Tibial artery (tissue), 4 donors: ENCODE data around the gene KRT36.

Source experiments
- DNase-seq, 2 donors: peaks; one replicate each; pipeline ENCODE4 v3.0.0-alpha.2; 2019
- H3K27ac ChIP-seq, 2 donors: fragments of 200-600 bp; sonication (generic) in 1 of 2; 1 replicate in 1 of 2; 2 replicates in 1 of 2; pipeline ENCODE4 v1.5.1; 2018 to 2019; ENCODE audit warnings: mild to moderate bottlenecking in 1 of 2
- H3K27me3 ChIP-seq, 2 donors: fragments of 200-600 bp; sonication (generic) in 1 of 2; one replicate each; pipeline versions ENCODE4 v1.5.1 to v1.6.0; 2016 to 2019
- H3K36me3 ChIP-seq, 3 donors: fragments of 200-600 bp; sonication (generic) in 2 of 3; one replicate each; pipeline ENCODE4 v1.5.1; 2016 to 2019; ENCODE audit warnings: mild to moderate bottlenecking in 2 of 3
- H3K4me1 ChIP-seq, 4 donors: fragments of 200-600 bp; sonication (generic) in 2 of 4; 1 replicate in 3 of 4; 2 replicates in 1 of 4; pipeline ENCODE4 v1.5.1; 2016 to 2019
- H3K4me3 ChIP-seq, 2 donors: fragments of 200-600 bp; sonication (generic) in 1 of 2; 1 replicate in 1 of 2; 2 replicates in 1 of 2; pipeline ENCODE4 v1.5.1; 2018 to 2019; ENCODE audit warnings: mild to moderate bottlenecking in 2 of 2
- H3K9me3 ChIP-seq, 3 donors: fragments of 200-600 bp; sonication (generic) in 1 of 3; one replicate each; pipeline ENCODE4 v1.5.1; 2016 to 2019
- intact Hi-C: fragments of 100-400 bp; cut with DNase I; formaldehyde crosslinking; loops from one replicate; pipeline ENCODE4 v1.15.0; 2023; ENCODE audit warnings: low total_unique reads
- TF ChIP-seq, protein P1 (sequence below), 2 experiments: fragments of 200-600 bp in 1 of 2; fragments of 450-650 bp in 1 of 2; IDR thresholded peaks; one replicate each; pipeline ENCODE4 v1.5.1; 2017 to 2019; ENCODE audit warnings: antibody characterized with exemption in 2 of 2, mild to moderate bottlenecking in 1 of 2, moderate library complexity in 1 of 2

Gene KRT36

DNA sequence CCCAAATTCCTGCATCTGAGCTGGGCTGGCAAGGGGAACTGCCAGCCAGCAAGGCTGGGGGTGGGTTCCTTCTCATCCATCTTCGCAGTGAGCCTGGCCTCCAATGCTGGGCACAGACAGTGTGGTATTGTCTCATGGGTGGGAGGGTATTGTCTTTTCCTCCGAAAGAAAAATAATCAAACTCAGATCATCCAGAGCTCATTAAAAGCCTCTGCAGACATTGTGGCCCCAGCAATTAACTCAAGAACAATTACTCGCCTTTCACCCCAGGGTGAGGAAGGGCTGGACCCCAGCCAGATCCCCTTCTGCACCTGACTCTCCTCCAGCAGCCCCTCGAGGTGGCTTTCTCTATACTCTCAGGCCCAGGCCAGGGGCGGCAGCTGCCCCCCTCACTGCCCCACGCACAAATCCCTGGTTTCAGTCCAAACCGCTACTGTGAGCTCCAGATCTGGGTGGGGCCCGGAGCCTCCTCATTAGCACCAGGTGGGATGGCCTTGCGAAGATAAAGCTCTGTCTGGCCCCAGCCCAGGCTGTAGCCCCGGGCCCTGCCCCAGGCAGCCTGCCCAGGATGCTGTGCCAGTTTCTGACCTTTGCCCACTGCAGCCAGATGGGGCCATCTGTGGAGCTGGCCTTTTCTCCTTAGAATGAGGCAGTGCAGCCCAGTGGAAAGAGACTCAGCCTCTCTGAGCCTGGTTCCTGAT, 31.3 kb upstream of the KRT36 start:
- Histone ChIP-seq H3K4me3 (no peak overlapping the region), H3K4me1 (peaks cover 0 to 16% (median 0%) of the 10 kb centered on the region in 4 donors), H3K27me3 (peaks cover 0 to 33% of the 10 kb centered on the region in 2 donors), H3K36me3 (peaks cover 0 to 7% (median 0%) of the 10 kb centered on the region in 3 donors), H3K27ac (no peak overlapping the region), H3K9me3 (no peaks in the 10 kb centered on the region)
- TF ChIP-seq, protein P1, sequence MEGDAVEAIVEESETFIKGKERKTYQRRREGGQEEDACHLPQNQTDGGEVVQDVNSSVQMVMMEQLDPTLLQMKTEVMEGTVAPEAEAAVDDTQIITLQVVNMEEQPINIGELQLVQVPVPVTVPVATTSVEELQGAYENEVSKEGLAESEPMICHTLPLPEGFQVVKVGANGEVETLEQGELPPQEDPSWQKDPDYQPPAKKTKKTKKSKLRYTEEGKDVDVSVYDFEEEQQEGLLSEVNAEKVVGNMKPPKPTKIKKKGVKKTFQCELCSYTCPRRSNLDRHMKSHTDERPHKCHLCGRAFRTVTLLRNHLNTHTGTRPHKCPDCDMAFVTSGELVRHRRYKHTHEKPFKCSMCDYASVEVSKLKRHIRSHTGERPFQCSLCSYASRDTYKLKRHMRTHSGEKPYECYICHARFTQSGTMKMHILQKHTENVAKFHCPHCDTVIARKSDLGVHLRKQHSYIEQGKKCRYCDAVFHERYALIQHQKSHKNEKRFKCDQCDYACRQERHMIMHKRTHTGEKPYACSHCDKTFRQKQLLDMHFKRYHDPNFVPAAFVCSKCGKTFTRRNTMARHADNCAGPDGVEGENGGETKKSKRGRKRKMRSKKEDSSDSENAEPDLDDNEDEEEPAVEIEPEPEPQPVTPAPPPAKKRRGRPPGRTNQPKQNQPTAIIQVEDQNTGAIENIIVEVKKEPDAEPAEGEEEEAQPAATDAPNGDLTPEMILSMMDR (IDR thresholded peaks at IDR 0.05), result no peak
- DNase-seq, result no peak
- intact Hi-C loops, result no loop called here

DNA sequence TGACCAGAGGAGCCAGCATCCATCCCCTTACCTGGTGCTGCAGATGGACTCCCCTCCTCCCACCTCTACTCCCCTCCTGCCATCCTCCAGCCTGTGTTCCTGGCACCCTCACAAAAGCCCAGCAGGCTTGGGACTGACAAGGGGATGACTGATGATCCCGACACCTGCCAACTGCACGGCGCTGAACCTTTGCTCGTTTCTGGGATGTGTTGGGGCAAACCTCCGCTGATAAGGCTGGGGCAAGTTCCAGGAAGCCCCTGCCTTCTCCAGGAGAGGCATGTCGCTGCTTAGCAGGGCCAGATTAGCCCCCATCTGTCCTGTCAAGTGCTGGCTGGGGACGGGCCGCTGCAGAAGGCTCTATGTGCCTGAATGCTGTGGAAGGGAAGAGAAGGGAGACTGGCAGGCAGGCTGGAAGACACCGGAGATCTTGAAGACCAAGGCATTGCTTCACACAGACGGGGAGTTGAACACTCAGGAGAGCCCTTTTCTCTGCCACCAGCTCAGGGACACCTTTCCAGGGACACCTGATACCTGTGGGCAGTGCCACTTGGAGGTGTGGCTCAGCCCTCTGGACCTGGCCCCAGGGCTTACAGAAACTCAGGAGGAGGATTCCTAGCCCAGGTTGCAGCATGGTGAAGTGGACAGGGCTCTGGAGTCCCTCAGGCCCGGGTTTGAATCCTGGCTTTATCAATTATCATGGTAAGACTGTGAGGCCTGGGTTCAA, 30.0 kb upstream of the KRT36 start:
- intact Hi-C loops, result no loop called here
- DNase-seq, result no peak
- peaks cover 0 to 16% (median 0%) of the 10 kb centered on the region in 4 donors for H3K4me1 ChIP-seq
- no peak overlapping the region for H3K27ac ChIP-seq
- no peaks in the 10 kb centered on the region for H3K9me3 ChIP-seq
- TF ChIP-seq, protein P1 (IDR thresholded peaks at IDR 0.05), result no peak
- peaks cover 0 to 13% (median 0%) of the 10 kb centered on the region in 3 donors for H3K36me3 ChIP-seq
- no peak overlapping the region for H3K4me3 ChIP-seq
- peaks cover 0 to 35% of the 10 kb centered on the region in 2 donors for H3K27me3 ChIP-seq

DNA sequence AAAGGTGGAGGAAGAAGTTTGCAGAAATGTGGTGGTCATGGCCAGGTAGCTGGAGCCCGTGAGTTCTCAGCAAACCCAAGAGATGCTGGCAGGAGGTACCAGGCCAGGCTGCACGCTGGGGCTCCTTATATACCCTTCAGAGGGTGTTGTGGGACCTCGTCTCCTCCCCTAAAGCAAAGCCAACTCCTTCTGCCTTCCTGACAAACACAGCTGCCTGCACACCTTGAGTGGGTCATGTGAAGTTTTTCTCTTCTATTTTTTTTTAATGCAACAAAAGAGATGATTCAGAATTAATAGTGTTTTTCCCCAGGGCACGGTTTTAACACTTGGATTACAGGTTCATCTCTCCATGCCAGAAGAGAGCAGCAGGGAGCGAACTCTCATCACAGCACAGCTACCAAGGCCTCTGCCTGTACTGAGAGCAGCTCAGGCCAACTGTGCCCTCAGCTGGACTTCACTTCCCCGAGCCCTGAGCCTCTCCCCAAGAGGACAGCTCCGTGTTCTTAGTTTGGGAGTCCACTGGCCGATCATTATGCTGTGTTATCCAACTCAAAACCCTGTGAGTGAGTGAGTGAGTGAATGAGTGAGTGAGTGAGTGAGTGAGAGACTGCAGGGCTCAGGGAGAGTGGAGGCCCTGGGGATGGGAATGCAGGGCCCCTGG, 29.2 kb upstream of the KRT36 start, which contains the start of gene KRT15:
TSS of gene KRT15 (minus strand) at position 102 of the 661 bp plus-strand sequence. CDS start at position 39, 63 bp downstream.
- no peak for DNase-seq
- H3K4me3 ChIP-seq, result no peak within 1 kb of the TSS
- H3K27ac ChIP-seq, result no peak within 1 kb of the TSS

DNA sequence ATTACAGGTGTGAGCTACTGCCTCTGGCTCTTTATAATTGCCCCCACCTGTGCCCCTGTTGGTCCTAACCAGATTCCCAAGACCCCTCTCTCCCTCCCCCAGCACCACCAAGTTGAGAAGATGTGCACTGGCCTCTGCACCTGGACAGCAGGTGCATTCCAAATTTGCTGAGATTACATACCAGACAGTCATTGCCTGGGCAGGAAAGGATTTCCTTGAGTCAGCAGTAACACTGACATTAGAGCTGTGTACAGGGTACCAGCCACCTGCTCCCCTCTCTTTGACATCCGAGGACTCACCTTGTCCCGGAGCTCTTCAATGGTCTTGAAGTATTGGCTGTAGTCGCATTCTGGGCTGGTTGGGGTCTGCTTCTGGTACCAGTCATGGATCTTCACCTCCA, 28.3 kb upstream of the KRT36 start:
- Histone ChIP-seq H3K27me3 (peaks cover 0 to 35% of the 10 kb centered on the region in 2 donors), H3K9me3 (no peaks in the 10 kb centered on the region), H3K4me1 (peaks cover 0 to 12% (median 0%) of the 10 kb centered on the region in 4 donors), H3K27ac (no peak overlapping the region), H3K36me3 (peaks cover 0 to 13% (median 0%) of the 10 kb centered on the region in 3 donors), H3K4me3 (no peak overlapping the region)
- TF ChIP-seq, protein P1 (IDR thresholded peaks at IDR 0.05), result no peak
- DNase-seq, result no peak
- intact Hi-C loops, result no loop called here

More for the DNA sequence above, 29.2 kb upstream of the KRT36 start, which contains the start of gene KRT15:
- TF ChIP-seq, protein P1 (IDR thresholded peaks at IDR 0.05), result no peak
- intact Hi-C loops, result no loop called here
- no peaks in the 10 kb centered on the region for H3K9me3 ChIP-seq
- H3K4me1 ChIP-seq, result peaks cover 0 to 14% (median 0%) of the 10 kb centered on the region in 4 donors
- peaks cover 0 to 13% (median 0%) of the 10 kb centered on the region in 3 donors for H3K36me3 ChIP-seq
- peaks cover 0 to 35% of the 10 kb centered on the region in 2 donors for H3K27me3 ChIP-seq

DNA sequence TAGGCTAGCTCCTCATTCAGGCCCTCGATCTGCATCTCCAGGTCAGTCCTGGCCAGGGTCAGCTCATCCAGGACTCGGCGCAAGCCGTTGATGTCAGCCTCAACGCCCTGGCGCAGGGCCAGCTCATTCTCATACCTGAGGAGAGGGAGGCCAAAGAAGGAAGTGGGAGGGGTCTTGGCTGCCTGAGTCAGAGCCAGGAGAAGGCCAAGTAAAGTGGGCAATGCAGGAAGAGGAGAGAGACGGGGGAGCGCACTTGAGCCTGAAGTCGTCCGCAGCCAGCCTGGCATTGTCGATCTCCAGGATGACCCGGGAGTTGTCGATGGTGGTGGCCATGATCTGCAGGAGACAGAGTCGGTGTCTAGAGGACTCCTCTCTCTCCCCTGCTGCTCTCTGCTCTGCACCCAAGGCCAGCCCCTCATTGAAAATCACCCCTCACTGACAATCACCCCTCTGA, 27.1 kb upstream of the KRT36 start:
- Histone ChIP-seq H3K9me3 (no peaks in the 10 kb centered on the region), H3K27ac (no peak overlapping the region), H3K4me3 (no peak overlapping the region), H3K4me1 (peaks cover 0 to 11% (median 0%) of the 10 kb centered on the region in 4 donors), H3K36me3 (peaks cover 0 to 13% (median 0%) of the 10 kb centered on the region in 3 donors), H3K27me3 (peaks cover 0 to 25% of the 10 kb centered on the region in 2 donors)
- intact Hi-C loops, result no loop called here
- no peak for DNase-seq
- TF ChIP-seq, protein P1 (IDR thresholded peaks at IDR 0.05), result no peak
